CD4-positive, CD25-positive, alpha-beta regulatory T cell (primary cell): ENCODE measurements around the gene INO80E. TPM values are rescaled to one million over a fixed set of nuclear protein-coding genes. Genes with fewer than 3 reads are reported as not detected.

Experiments
- ATAC-seq, 2 donors: fragments of 150-1000 bp; cut with Tn5 transposase; one replicate each; pipeline ENCODE4 v1.10.0; 2021; ENCODE audit warnings: low read depth in 2 of 2, moderate number of reproducible peaks in 2 of 2, moderate library complexity in 1 of 2
- DNase-seq, 3 donors: peaks; one replicate each; pipeline versions ENCODE4 v3.0.0 to v3.0.0-alpha.2; 2012 to 2022; ENCODE audit warnings: mixed read lengths in 1 of 3
- H3K27ac ChIP-seq: one replicate; pipeline ENCODE4 v1.7.0; 2013; ENCODE audit warnings: mild to moderate bottlenecking, low read length; ENCODE audit not compliant: insufficient read depth, poor library complexity, severe bottlenecking
- H3K27me3 ChIP-seq: one replicate; pipeline ENCODE4 v1.7.0; 2013; ENCODE audit warnings: low read length; ENCODE audit not compliant: control insufficient read depth, insufficient read depth
- H3K36me3 ChIP-seq: one replicate; pipeline ENCODE4 v1.7.0; 2013; ENCODE audit warnings: mild to moderate bottlenecking, low read length, moderate library complexity; ENCODE audit not compliant: control insufficient read depth, insufficient read depth
- H3K4me1 ChIP-seq: 2 replicates; pipeline ENCODE4 v1.7.0; 2013; ENCODE audit warnings: mild to moderate bottlenecking, low read length; ENCODE audit not compliant: insufficient read depth, control insufficient read depth, poor library complexity, severe bottlenecking
- H3K4me3 ChIP-seq: one replicate; pipeline ENCODE4 v1.7.0; 2013; ENCODE audit warnings: low read depth, mild to moderate bottlenecking, low read length, moderate library complexity
- H3K9me3 ChIP-seq, 2 experiments: 1 replicate in 1 of 2; 2 replicates in 1 of 2; pipeline ENCODE4 v1.7.0; 2013; ENCODE audit warnings: low read length in 2 of 2, mild to moderate bottlenecking in 1 of 2, moderate library complexity in 1 of 2; ENCODE audit not compliant: control insufficient read depth in 2 of 2
- H3K27ac Mint-ChIP-seq, 3 donors: one replicate each; pipeline ENCODE4 v1.8.0; 2020 to 2022; ENCODE audit warnings: mild to moderate bottlenecking in 3 of 3, mixed read lengths in 3 of 3, moderate library complexity in 2 of 3
- H3K27me3 Mint-ChIP-seq: one replicate; pipeline ENCODE4 v1.8.0; 2022; ENCODE audit warnings: mild to moderate bottlenecking, mixed read lengths
- H3K36me3 Mint-ChIP-seq: one replicate; pipeline ENCODE4 v1.8.0; 2020; ENCODE audit warnings: mixed read lengths
- H3K4me1 Mint-ChIP-seq, 4 donors: one replicate each; pipeline ENCODE4 v1.8.0; 2020 to 2022; ENCODE audit warnings: mixed read lengths in 4 of 4, mild to moderate bottlenecking in 1 of 4
- H3K4me3 Mint-ChIP-seq, 4 donors: one replicate each; pipeline ENCODE4 v1.8.0; 2020 to 2022; ENCODE audit warnings: mild to moderate bottlenecking in 4 of 4, mixed read lengths in 4 of 4, moderate library complexity in 3 of 4
- H3K9me3 Mint-ChIP-seq, 7 donors: one replicate each; pipeline ENCODE4 v1.8.0; 2020 to 2022; ENCODE audit warnings: mixed read lengths in 7 of 7, mild to moderate bottlenecking in 3 of 7, moderate library complexity in 2 of 7
- polyA plus RNA-seq, 4 donors: library from polyadenylated mRNA; unstranded; fragments of 300-500 nt; fragmentation: Illumina TruSeq; gene quantifications; one replicate each; pipeline ENCODE4 v1.2.3, GENCODE V29; 2021
- total RNA-seq: library from RNA; stranded (reverse); gene quantifications from one replicate; pipeline ENCODE4 v1.2.3, GENCODE V29; 2022

Gene INO80E
- total and polyA plus RNA-seq, 5 donors from 2014 or later, result 5.0 to 105 (median 6.4) TPM

DNA sequence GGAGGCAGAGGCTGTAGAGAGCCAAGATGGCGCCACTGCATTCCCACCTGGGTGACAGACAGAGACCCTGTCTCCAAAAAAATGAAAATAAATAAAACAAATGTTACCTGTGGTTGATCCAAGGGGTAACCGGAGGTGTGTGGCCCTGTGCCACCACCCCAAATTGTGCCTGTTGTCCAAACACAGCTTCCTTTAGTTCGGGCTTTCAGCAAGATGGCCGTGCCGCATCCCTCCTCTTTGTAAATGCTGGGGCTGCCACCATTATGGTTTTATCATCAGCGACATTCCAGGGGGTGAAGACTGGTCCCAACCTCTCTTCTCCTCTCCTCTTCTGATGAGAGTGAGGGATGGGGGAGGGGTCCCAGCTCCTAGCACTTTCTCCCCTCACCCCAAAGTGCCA, 26.8 kb downstream of the INO80E start, which contains the start of gene C16orf92:
TSS of gene C16orf92 (plus strand) at position 312 of the 400 bp plus-strand sequence. CDS start 143 bp downstream, outside the sequence.
- Histone ChIP-seq H3K4me3 (no peak within 1 kb of the TSS), H3K4me1 (peaks cover 12% of the 10 kb centered on the region), H3K27me3 (no peaks in the 10 kb centered on the region), H3K9me3 (no peaks in the 10 kb centered on the region), H3K36me3 (no peaks in the 10 kb centered on the region), H3K27ac (no peak within 1 kb of the TSS)
- peaks cover 0 to 18% (median 8%) of the 10 kb centered on the region in 4 donors for H3K4me1 Mint-ChIP-seq
- H3K9me3 Mint-ChIP-seq, result peaks cover 0 to 2% (median 0%) of the 10 kb centered on the region in 7 donors
- ATAC-seq (no peak), DNase-seq (no peak)
- H3K36me3 Mint-ChIP-seq, result no peaks in the 10 kb centered on the region
- H3K27ac Mint-ChIP-seq, result no peak within 1 kb of the TSS
- peaks cover 45% of the 10 kb centered on the region for H3K27me3 Mint-ChIP-seq
- peak within 1 kb of the TSS in 2 of 4 donors; percentile 56 to 57 for H3K4me3 Mint-ChIP-seq

- no peaks in the 10 kb centered on the region for H3K9me3 ChIP-seq
- no peaks in the 10 kb centered on the region for H3K36me3 Mint-ChIP-seq
- no peak overlapping the region for H3K27ac Mint-ChIP-seq
- ATAC-seq, result no peak
- H3K4me1 ChIP-seq, result peaks cover 12% of the 10 kb centered on the region
- H3K27me3 ChIP-seq, result no peaks in the 10 kb centered on the region
- no peak overlapping the region for H3K4me3 ChIP-seq
- peaks cover 50% of the 10 kb centered on the region for H3K27me3 Mint-ChIP-seq
- H3K4me1 Mint-ChIP-seq, result peaks cover 0 to 17% (median 8%) of the 10 kb centered on the region in 4 donors
- peaks cover 0 to 2% (median 0%) of the 10 kb centered on the region in 7 donors for H3K9me3 Mint-ChIP-seq
- H3K36me3 ChIP-seq, result no peaks in the 10 kb centered on the region
- no peak for DNase-seq
- H3K4me3 Mint-ChIP-seq, result peak overlapping the region in 1 of 4 donors; percentile 57
- H3K27ac ChIP-seq, result no peak overlapping the region
These were observed 27.5 kb downstream of the INO80E start for GRCh38 chr16:30023586-30023985.

- peaks cover 0 to 15% (median 8%) of the 10 kb centered on the region in 4 donors for H3K4me1 Mint-ChIP-seq
- DNase-seq (no peak), ATAC-seq (no peak)
- H3K9me3 Mint-ChIP-seq, result peaks cover 0 to 1% (median 0%) of the 10 kb centered on the region in 7 donors
- Histone ChIP-seq H3K4me3 (no peak overlapping the region), H3K4me1 (peaks cover 12% of the 10 kb centered on the region), H3K27ac (no peak overlapping the region), H3K9me3 (no peaks in the 10 kb centered on the region), H3K27me3 (no peaks in the 10 kb centered on the region), H3K36me3 (no peaks in the 10 kb centered on the region)
- peak overlapping the region in 1 of 4 donors; percentile 56 for H3K4me3 Mint-ChIP-seq
- H3K27ac Mint-ChIP-seq, result no peak overlapping the region
- no peaks in the 10 kb centered on the region for H3K36me3 Mint-ChIP-seq
- peaks cover 53% of the 10 kb centered on the region for H3K27me3 Mint-ChIP-seq
These were observed 28.4 kb downstream of the INO80E start for GRCh38 chr16:30024451-30024850.

DNA sequence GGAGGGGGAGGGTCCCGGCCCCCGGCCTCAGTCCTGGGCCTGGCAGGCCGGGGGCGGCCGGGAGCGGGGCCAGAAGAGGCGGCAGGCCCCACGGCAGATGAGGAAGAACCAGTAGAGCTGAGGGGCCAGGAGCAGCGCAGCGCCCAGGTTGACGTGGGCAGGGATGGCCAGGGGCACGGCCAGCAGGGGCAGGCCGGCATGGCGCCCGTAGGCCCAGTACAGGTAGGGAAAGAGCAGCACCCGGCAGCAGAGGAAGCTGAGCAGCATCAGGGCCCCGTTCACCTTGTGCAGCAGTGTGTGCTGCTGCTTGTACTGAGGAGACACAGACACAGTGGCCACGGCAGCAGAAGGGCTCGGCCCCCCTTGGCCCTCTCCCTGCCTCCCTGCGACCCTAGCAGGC, 29.1 kb downstream of the INO80E start:
- no peak overlapping the region for H3K4me3 Mint-ChIP-seq
- no peaks in the 10 kb centered on the region for H3K36me3 ChIP-seq
- peaks cover 13% of the 10 kb centered on the region for H3K4me1 ChIP-seq
- ATAC-seq, result no peak
- no peak overlapping the region for H3K4me3 ChIP-seq
- DNase-seq, result no peak
- H3K4me1 Mint-ChIP-seq, result peaks cover 0 to 20% (median 10%) of the 10 kb centered on the region in 4 donors
- no peaks in the 10 kb centered on the region for H3K9me3 ChIP-seq
- H3K36me3 Mint-ChIP-seq, result no peaks in the 10 kb centered on the region
- no peaks in the 10 kb centered on the region for H3K27me3 ChIP-seq
- peaks cover 0 to 1% (median 0%) of the 10 kb centered on the region in 7 donors for H3K9me3 Mint-ChIP-seq
- no peak overlapping the region for H3K27ac ChIP-seq
- H3K27ac Mint-ChIP-seq, result no peak overlapping the region
- peaks cover 60% of the 10 kb centered on the region for H3K27me3 Mint-ChIP-seq

- H3K36me3 Mint-ChIP-seq, result no peaks in the 10 kb centered on the region
- H3K27me3 ChIP-seq, result no peaks in the 10 kb centered on the region
- H3K27ac ChIP-seq, result no peak overlapping the region
- H3K9me3 Mint-ChIP-seq, result peaks cover 0 to 1% (median 0%) of the 10 kb centered on the region in 7 donors
- H3K4me3 ChIP-seq, result no peak overlapping the region
- DNase-seq, result no peak
- H3K27ac Mint-ChIP-seq, result no peak overlapping the region
- H3K4me1 Mint-ChIP-seq, result peaks cover 0 to 19% (median 10%) of the 10 kb centered on the region in 4 donors
- peaks cover 59% of the 10 kb centered on the region for H3K27me3 Mint-ChIP-seq
- no peaks in the 10 kb centered on the region for H3K9me3 ChIP-seq
- no peak for ATAC-seq
- peaks cover 17% of the 10 kb centered on the region for H3K4me1 ChIP-seq
- no peaks in the 10 kb centered on the region for H3K36me3 ChIP-seq
- no peak overlapping the region for H3K4me3 Mint-ChIP-seq
These were observed 29.5 kb downstream of the INO80E start for GRCh38 chr16:30025574-30025973.

DNA sequence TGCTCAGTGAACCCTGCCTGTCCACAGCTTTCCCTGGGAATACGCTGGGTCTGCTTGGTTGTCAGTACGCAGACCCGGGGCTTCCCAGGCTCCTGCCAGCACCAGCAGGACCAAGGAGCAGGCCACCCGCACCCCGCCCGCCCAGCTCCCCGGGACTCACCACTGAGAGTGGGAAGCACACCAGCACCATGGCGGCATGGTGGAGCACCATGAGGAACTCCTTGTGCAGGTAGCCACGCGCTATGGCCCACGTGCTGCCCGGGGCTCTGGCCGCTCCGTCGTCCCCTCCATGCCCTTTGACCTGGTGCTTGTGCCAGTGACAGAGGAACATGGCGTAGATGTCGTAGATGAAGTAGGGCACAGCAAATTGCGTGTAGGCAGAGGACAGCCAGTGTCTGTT, 30.4 kb downstream of the INO80E start:
- DNase-seq, result no peak
- Histone ChIP-seq H3K4me3 (no peak overlapping the region), H3K9me3 (no peaks in the 10 kb centered on the region), H3K36me3 (no peaks in the 10 kb centered on the region), H3K27me3 (no peaks in the 10 kb centered on the region), H3K4me1 (peaks cover 17% of the 10 kb centered on the region), H3K27ac (no peak overlapping the region)
- H3K27me3 Mint-ChIP-seq, result peaks cover 50% of the 10 kb centered on the region
- peaks cover 0 to 1% (median 0%) of the 10 kb centered on the region in 7 donors for H3K9me3 Mint-ChIP-seq
- no peak for ATAC-seq
- H3K27ac Mint-ChIP-seq, result no peak overlapping the region
- H3K4me1 Mint-ChIP-seq, result peaks cover 0 to 14% (median 6%) of the 10 kb centered on the region in 4 donors
- no peaks in the 10 kb centered on the region for H3K36me3 Mint-ChIP-seq
- no peak overlapping the region for H3K4me3 Mint-ChIP-seq

DNA sequence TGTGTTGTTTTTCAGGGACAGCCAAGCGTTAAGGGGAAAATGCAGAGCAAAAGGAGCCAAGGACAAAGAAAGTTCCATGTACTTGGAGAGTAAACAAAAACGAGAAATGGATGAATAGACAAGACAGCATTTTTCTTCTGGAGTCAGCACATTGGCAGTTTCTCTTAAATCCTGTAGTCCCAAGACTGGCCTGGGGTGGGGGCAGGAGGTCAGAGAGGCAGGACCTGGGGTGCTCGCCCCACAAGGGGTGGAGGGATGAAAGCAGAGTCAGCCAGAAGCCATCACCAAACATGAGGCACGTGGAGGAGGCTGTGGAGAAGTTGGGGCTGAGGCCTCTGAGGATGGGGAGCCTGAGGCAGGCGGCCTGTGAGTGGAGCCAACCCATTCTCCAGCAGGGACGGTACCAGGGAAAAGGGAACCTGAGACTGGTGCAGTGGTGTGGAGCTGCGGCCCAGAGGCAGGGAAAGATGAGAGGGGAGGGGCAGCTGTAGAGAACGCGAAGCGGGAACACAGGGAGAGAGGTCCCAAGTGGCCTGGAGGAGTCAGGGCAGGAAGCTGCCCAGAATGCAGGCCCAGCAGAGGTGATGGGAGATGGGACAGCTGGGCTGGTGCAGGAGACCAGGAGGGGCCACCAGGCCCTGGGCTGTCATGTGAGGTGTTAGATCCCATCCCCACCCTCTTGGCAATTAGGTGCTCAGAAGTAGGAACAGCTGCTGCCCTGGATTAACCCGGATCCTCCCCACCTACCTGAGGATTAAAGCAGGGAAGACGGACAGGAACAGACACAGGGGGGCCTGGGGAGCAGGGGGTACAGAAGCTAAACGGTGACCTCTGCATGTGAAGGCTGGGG, 31.8 kb downstream of the INO80E start:
- no peak overlapping the region for H3K27ac ChIP-seq
- Mint-ChIP-seq H3K9me3 (peaks cover 0 to 1% (median 0%) of the 10 kb centered on the region in 7 donors), H3K27me3 (peaks cover 55% of the 10 kb centered on the region), H3K27ac (peak overlapping the region in 1 of 3 donors; percentile 53), H3K4me1 (peaks cover 4 to 17% (median 9%) of the 10 kb centered on the region in 4 donors), H3K36me3 (no peaks in the 10 kb centered on the region), H3K4me3 (peak overlapping the region in 1 of 4 donors; percentile 58)
- DNase-seq, result no peak
- H3K9me3 ChIP-seq, result no peaks in the 10 kb centered on the region
- no peak overlapping the region for H3K4me3 ChIP-seq
- H3K36me3 ChIP-seq, result no peaks in the 10 kb centered on the region
- H3K27me3 ChIP-seq, result peaks cover 3% of the 10 kb centered on the region
- peaks cover 13% of the 10 kb centered on the region for H3K4me1 ChIP-seq
- no peak for ATAC-seq
